Activated CD4-positive, alpha-beta T cell treated with anti-CD3 and anti-CD28 coated beads, Interleukin-2, amount 10 ng/mL, durations not matched to agents 24 days and 14 days (primary cell): Measurements from ENCODE around the gene SYNGAP1. TPM values are rescaled to one million over a fixed set of nuclear protein-coding genes. Genes with fewer than 3 reads are reported as not detected.

Source experiments
- DNase-seq: peaks from one replicate; pipeline ENCODE4 v3.0.0; 2022
- H3K27ac Mint-ChIP-seq: one replicate; pipeline ENCODE4 v1.8.0; 2022; ENCODE audit warnings: mild to moderate bottlenecking, mixed read lengths
- H3K27me3 Mint-ChIP-seq: one replicate; pipeline ENCODE4 v1.8.0; 2022; ENCODE audit warnings: mixed read lengths
- H3K36me3 Mint-ChIP-seq: one replicate; pipeline ENCODE4 v1.8.0; 2022; ENCODE audit warnings: low read depth, mild to moderate bottlenecking, mixed read lengths
- H3K4me1 Mint-ChIP-seq: one replicate; pipeline ENCODE4 v1.8.0; 2021; ENCODE audit warnings: mixed read lengths
- H3K4me3 Mint-ChIP-seq: one replicate; pipeline ENCODE4 v1.8.0; 2022; ENCODE audit warnings: mild to moderate bottlenecking, moderate library complexity, mixed read lengths
- H3K9me3 Mint-ChIP-seq: one replicate; pipeline ENCODE4 v1.8.0; 2021; ENCODE audit warnings: mixed read lengths
- intact Hi-C: fragments of 100-400 bp; cut with micrococcal nuclease; formaldehyde crosslinking; loops from one replicate; pipeline ENCODE4 v1.15.1; 2023
- total RNA-seq: library from RNA; stranded (reverse); gene quantifications from 2 replicates; pipeline ENCODE4 v1.2.3, GENCODE V29; 2022

SYNGAP1 gene
- total RNA-seq, 1 donor from 2014 or later = 41.5 TPM

DNA sequence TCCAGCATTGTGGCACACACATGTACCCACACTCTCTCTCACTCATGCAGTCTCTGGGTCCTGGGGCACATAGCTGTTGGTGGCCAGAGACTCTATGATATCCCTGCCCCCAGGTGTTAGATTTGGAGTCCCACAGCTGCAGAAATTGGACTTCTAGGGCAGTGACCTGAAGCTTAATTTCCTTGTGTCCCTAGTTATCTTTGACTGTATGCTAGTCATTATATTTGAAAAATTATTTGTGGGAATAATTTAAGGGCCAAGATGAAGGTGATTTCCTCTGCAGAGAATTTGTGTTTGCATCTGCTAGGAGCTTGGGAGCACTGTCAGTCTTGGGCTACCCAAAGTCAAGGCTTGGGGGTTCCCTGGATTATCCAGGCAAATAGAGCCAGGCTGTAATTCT lies 84.6 kb downstream of the SYNGAP1 start:
- no peak overlapping the region for H3K27ac Mint-ChIP-seq
- intact Hi-C loops = no loop called here
- H3K4me1 Mint-ChIP-seq = peaks cover 6% of the 10 kb centered on the region
- peaks cover 6% of the 10 kb centered on the region for H3K27me3 Mint-ChIP-seq
- H3K9me3 Mint-ChIP-seq = peaks cover 3% of the 10 kb centered on the region
- no peak overlapping the region for H3K4me3 Mint-ChIP-seq
- no peaks in the 10 kb centered on the region for H3K36me3 Mint-ChIP-seq
- no peak for DNase-seq

Other genes starting within 250 kb of the SYNGAP1 start
- gene COL11A2, start 227.6 kb upstream of the SYNGAP1 start, total RNA-seq = 0.47 and 0.56 TPM in 2 replicates
- gene RXRB, start 219.4 kb upstream of the SYNGAP1 start, total RNA-seq = 46.6 and 48.0 TPM in 2 replicates
- gene SLC39A7, start 219.2 kb upstream of the SYNGAP1 start, total RNA-seq = 61.7 and 63.9 TPM in 2 replicates
- 18.2 and 18.3 TPM in 2 replicates for gene HSD17B8, start 215.4 kb upstream of the SYNGAP1 start, total RNA-seq
- 44.4 and 47.6 TPM in 2 replicates for gene RING1, start 211.6 kb upstream of the SYNGAP1 start, total RNA-seq
- 59.9 and 64.9 TPM in 2 replicates for gene VPS52, start 148.2 kb upstream of the SYNGAP1 start, total RNA-seq
- 3,200 and 3,212 TPM in 2 replicates for gene RPS18, start 148.0 kb upstream of the SYNGAP1 start, total RNA-seq
- gene B3GALT4, start 142.9 kb upstream of the SYNGAP1 start, total RNA-seq = 4.1 and 4.6 TPM in 2 replicates
- gene WDR46, start 130.8 kb upstream of the SYNGAP1 start, total RNA-seq = 106 and 120 TPM in 2 replicates
- 114 and 132 TPM in 2 replicates for gene PFDN6, start 130.5 kb upstream of the SYNGAP1 start, total RNA-seq
- gene RGL2, start 121.1 kb upstream of the SYNGAP1 start, total RNA-seq = 27.3 and 28.4 TPM in 2 replicates
- gene TAPBP, start 106.0 kb upstream of the SYNGAP1 start, total RNA-seq = 271 and 278 TPM in 2 replicates
- gene ZBTB22, start 102.3 kb upstream of the SYNGAP1 start, total RNA-seq = 11.3 and 14.3 TPM in 2 replicates
- gene DAXX, start 97.1 kb upstream of the SYNGAP1 start, total RNA-seq = 64.9 and 71.3 TPM in 2 replicates
- 64.9 and 66.5 TPM in 2 replicates for gene KIFC1, start 28.2 kb upstream of the SYNGAP1 start, total RNA-seq
- gene PHF1, start 9.1 kb upstream of the SYNGAP1 start, total RNA-seq = 29.5 and 33.6 TPM in 2 replicates
- gene CUTA, start 2.0 kb upstream of the SYNGAP1 start, total RNA-seq = 120 and 124 TPM in 2 replicates
- gene ZBTB9, start 34.5 kb downstream of the SYNGAP1 start, total RNA-seq = 14.2 and 14.5 TPM in 2 replicates
- gene BAK1, start 160.2 kb downstream of the SYNGAP1 start, total RNA-seq = 54.7 and 55.9 TPM in 2 replicates
- 45.5 and 45.6 TPM in 2 replicates for gene ITPR3, start 201.3 kb downstream of the SYNGAP1 start, total RNA-seq